Middle frontal gyrus (tissue), 1 donor: ENCODE results near the gene ERFE.

ENCODE experiments used
- DNase-seq: peaks from one replicate; pipeline ENCODE4 v3.0.0-alpha.2; 2015; ENCODE audit warnings: low spot score; ENCODE audit errors: extremely low spot score

Gene ERFE

DNA sequence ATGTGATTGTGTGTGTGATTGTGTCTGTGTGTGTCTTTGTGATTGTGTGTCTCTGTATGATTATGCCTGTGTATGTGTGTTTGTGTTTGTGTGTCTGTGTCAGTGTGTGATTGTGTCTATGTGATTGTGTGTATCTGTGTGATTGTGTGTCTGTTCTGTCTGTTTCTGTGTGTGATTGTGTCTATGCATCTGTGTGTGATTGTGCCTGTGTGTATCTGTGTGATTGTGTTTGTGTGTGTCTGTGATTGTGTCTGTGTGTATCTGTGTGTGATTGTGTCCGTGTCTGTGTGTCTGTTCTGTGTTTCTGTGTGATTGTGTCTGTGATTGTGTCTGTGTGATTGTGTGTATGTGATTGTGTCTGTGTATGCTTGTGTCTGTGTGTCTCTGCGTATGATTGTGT, 32.4 kb upstream of the ERFE start:
- no peak for DNase-seq

DNA sequence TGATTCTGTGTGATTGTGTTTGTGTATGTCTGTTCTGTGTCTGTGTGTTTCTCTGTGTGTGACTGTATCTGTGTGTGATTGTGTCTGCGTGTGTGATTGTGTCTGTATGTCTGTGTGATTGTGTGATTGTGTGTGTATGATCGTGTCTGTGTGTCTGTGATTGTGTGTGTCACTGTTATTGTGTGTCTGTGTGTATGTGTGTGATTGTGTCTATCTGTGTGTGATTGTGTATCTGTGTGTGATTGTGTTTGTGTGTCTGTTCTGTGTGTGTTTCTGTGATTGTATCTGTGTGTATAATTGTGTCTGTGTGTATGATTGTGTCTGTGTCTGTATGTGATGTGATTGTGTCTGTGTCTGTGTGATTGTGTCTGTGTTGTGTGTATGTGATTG, 32.0 kb upstream of the ERFE start:
- DNase-seq, result no peak

DNA sequence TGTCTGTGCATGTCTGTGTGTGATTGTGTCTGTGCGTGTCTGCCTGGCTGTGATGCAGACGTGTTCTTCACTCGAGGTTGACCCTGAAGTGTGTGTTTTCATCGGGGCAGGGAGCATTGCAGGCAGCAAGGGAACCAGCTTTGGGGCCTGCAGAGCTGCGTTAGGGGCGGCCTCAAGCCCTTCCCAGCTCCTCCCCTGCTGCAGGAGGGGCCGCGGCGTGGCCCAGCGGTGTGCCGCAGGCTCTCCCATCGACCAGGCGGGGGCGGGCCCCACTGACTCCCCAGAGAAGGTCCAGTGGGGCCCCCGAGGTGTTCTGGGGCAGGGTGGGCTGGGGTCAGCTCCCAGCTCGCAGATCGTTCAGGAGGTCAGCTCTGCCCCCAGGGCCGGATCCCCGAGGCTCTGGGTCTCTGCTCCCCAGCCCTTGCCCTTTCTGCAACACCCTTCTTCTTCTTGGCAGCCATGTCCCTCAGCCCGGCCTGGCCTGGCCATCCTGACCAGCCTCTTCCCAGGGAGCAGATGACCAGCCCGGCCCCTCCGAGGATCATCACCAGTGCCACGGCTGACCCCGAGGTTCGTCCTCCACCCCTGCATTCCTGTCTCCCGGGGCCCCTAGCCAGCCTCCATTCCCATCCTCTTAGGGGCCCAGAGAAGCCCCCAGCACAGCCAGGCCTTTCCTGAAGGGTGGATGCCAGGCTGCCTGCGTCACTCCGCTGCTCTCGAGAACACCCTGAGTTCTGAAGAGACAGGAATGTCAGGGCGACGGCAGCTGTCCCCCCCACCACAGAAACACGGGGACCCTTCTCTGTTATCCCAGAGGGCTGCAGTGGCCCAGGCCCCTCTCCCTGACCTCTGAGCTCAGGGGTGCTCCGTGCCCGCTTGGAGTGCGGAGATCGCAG, 31.4 kb upstream of the ERFE start:
- no peak for DNase-seq

DNA sequence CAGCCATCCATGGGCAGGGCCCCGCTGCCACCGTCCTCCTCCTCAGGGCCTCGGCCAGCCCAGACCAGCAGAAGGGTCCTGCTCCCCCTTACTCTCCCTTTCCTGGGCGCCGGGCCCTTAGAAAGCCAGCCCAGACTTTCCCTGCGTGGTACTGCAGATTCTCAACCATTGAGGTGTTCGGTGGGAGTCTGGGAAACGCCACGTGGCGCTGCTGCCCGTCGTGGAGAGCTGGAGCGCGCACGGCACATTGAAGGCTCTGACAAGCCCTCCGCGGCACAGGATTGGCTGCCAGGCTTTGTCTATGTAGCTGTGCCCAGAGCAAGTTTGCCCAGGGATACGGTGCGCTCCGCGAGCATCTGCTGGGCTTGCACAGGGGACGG, 30.7 kb upstream of the ERFE start:
- DNase-seq, result no peak

GRCh38 chr2:238128534-238129001, 30.2 kb upstream of the ERFE start:
- DNase-seq, result no peak

GRCh38 chr2:238129166-238130010, 29.4 kb upstream of the ERFE start:
- no peak for DNase-seq

DNA sequence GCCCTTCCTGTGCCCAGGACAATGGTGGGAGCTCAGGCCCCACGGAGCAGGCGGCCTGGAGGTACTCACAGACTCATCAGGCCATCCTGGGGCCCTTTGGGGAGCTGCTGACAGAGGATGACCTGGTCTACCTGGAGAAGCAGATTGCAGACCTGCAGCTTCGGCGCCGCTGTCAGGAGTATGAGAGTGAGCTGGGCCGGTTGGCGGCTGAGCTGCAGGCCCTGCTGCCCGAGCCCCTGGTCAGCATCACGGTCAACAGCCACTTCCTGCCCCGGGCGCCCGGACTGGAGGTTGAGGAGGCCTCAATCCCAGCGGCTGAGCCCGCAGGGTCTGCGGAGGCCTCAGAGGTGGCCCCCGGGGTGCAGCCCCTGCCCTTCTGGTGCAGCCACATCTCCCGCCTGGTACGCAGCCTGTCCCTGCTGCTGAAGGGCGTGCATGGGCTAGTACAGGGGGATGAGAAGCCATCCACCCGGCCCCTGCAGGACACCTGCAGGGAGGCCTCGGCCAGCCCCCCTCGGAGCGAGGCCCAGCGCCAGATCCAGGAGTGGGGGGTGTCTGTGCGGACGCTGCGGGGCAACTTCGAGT, 28.6 kb upstream of the ERFE start:
- DNase-seq, result no peak

GRCh38 chr2:238130696-238131628, 27.8 kb upstream of the ERFE start:
- DNase-seq, result no peak

- no peak for DNase-seq
Observed at GRCh38 chr2:238131761-238132462, 26.9 kb upstream of the ERFE start.

- no peak for DNase-seq
Observed at GRCh38 chr2:238132463-238133450, 26.0 kb upstream of the ERFE start.

- no peak for DNase-seq
Observed at GRCh38 chr2:238133499-238134392, 25.0 kb upstream of the ERFE start.

- no peak for DNase-seq
Observed at GRCh38 chr2:238134393-238134785, 24.4 kb upstream of the ERFE start.

DNA sequence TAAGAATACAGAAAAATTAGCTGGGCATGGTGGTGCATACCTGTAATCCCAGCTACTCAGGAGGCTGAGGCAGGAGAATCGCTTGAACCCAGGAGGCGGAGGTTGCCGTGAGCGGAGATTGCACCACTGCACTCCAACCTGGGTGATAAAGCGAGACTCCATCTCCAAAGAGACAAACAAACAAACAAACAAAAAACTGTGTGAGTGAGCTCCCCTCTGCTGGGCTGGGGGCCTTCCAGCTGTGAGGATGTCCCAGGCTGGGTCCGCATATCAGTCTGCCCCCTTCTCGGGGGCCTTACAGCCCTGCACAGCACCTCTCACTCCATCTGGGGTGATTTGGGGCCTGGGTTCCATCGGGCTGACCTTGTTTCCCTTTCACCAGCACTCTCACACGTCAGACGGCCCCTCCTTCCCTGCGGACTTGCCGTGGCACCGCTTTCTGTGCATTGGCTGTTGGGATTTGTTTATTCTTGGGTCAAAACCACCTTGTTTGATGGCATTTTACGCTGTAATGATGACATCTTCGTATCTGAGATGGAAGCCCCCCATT, 23.1 kb upstream of the ERFE start:
- DNase-seq, result no peak

DNA sequence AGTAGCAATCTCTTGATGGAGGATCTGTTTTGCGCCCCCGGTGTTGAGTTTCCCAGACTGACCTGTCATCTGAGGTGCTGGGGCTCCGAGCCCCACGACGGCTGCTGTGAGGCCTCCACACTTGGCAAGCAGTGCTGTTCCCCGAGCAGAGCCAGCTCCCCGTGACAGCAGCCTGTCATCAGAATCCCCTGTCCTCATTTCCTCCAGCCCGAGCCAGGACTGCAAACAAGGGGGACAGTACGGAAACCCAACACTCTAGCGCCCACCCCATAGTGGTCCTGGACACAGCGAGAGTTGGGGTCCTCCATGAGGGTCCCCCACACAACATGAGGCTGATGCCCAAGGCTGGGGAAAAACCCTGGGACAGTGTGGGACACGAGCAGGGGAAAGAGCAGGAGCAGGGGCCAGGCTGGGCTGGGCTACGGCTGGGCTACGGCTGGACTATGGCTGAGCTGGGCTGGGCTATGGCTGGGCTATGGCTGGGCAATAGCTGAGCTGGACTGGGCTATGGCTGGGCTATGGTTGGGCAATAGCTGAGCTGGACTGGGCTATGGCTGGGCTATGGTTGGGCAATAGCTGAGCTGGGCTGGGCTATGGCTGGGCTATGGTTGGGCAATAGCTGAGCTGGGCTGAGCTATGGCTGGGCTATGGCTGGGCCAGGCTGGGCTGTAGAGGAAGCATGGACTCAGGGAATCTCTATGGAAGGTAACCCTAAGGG, 21.8 kb upstream of the ERFE start:
- DNase-seq, result no peak

GRCh38 chr2:238137885-238138284, 20.9 kb upstream of the ERFE start:
- DNase-seq, result no peak

GRCh38 chr2:238138331-238139195, 20.2 kb upstream of the ERFE start, which contains the start of gene KLHL30:
Gene KLHL30, plus strand, starts transcription at chr2:238138668. Its CDS starts 2,087 bp downstream, at chr2:238140755.
- no peak for DNase-seq
